ENCODE results near the gene C1orf159.

- no peak for TF ChIP-seq GATA2 (IDR thresholded peaks at IDR 0.05; ENCODE audit: low read depth, low read length)
- no peak for TF ChIP-seq GATA3 (IDR thresholded peaks at IDR 0.05; ENCODE audit: low read depth, low read length)
These were observed 49.6 kb upstream of the C1orf159 start for GRCh38 chr1:1165485-1165884.

All from SH-SY5Y (cell line).